Esophagus muscularis mucosa (tissue), 4 donors: ENCODE data around the gene RAB22A.

Experiments
- CTCF ChIP-seq, 3 experiments: fragments of 200-600 bp in 2 of 3; fragments of 450-650 bp in 1 of 3; sonication (generic) in 2 of 3; IDR thresholded peaks; one replicate each; pipeline ENCODE4 v1.5.1; 2017 to 2019; ENCODE audit warnings: antibody characterized with exemption in 3 of 3, mild to moderate bottlenecking in 2 of 3, moderate library complexity in 1 of 3
- EP300 ChIP-seq: sonication (generic); formaldehyde crosslinking; IDR thresholded peaks from one replicate; pipeline ENCODE4 v1.6.1; 2017; ENCODE audit warnings: antibody characterized with exemption
- POLR2A ChIP-seq: fragments of 450-650 bp; IDR thresholded peaks from one replicate; pipeline ENCODE4 v1.6.1; 2017; ENCODE audit warnings: antibody characterized with exemption, moderate library complexity, mild to moderate bottlenecking, low read depth
- POLR2AphosphoS5 ChIP-seq, 2 donors: sonication (generic); formaldehyde crosslinking; IDR thresholded peaks; one replicate each; pipeline ENCODE4 v1.6.1; 2017; ENCODE audit warnings: antibody characterized with exemption in 2 of 2

DNA sequence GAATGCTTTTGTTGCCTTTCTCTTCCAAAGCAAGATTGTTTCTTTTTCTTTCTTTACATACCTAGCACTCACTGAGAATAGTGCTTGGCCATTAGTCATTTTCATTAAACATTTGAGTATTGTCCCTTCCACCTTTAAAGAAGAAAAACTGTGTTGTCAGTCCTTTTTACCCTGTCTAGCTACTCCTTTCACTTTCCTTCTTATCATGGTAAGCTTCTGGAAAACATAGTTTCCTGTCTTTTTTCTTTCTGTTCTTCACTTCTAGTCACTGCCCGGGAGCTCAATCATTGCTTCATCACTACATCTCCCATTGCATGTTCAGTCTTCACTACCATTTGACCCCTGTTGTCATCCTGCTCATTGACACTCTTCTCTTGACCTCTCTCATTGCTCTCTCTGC lies 91.6 kb downstream of the RAB22A start:
- TF ChIP-seq POLR2A (no peak), CTCF (IDR thresholded peaks at IDR 0.05) (no peak), POLR2AphosphoS5 (IDR thresholded peaks at IDR 0.05) (no peak), EP300 (no peak)
